H1 (cell line): ENCODE results near the gene PMM1. TPM values are rescaled to one million over a fixed set of nuclear protein-coding genes. Genes with fewer than 3 reads are reported as not detected.

Experiments used
- CREB1 ChIP-seq: IDR thresholded peaks from 2 replicates; pipeline ENCODE4 v1.6.1; 2012; ENCODE audit warnings: inconsistent platforms
- JUND ChIP-seq: IDR thresholded peaks from 2 replicates; pipeline ENCODE4 v1.6.1; 2011; ENCODE audit warnings: mild to moderate bottlenecking, improper control_type of control experiment, low read length
- NRF1 ChIP-seq: IDR thresholded peaks from 2 replicates; pipeline ENCODE4 v1.6.1; 2011; ENCODE audit warnings: mild to moderate bottlenecking, low read depth, low read length, improper control_type of control experiment
- POLR2AphosphoS5 ChIP-seq: IDR thresholded peaks from 2 replicates; pipeline ENCODE4 v1.6.1; 2011; ENCODE audit warnings: low read depth, low read length
- RAD21 ChIP-seq, 2 experiments: IDR thresholded peaks in 1 of 2; conservative IDR thresholded peaks in 1 of 2; 2 replicates each; pipeline ENCODE4 v1.6.1; 2011; ENCODE audit warnings: low read depth in 2 of 2, low read length in 2 of 2, improper control_type of control experiment in 1 of 2, inconsistent platforms in 1 of 2, mild to moderate bottlenecking in 1 of 2, moderate library complexity in 1 of 2
- SP2 ChIP-seq: IDR thresholded peaks from 2 replicates; pipeline ENCODE4 v1.6.1; 2012; ENCODE audit warnings: mild to moderate bottlenecking, low read length, inconsistent platforms
- YY1 ChIP-seq: IDR thresholded peaks from 2 replicates; pipeline ENCODE4 v1.6.1; 2011; ENCODE audit warnings: low read depth, mild to moderate bottlenecking, low read length
- polyA plus RNA-seq, 7 experiments: library from polyadenylated mRNA; depleted of rRNA in 3 of 7; stranded (reverse) in 5 of 7; unstranded in 2 of 7; fragments of >200 nt in 5 of 7; fragments of 200-250 nt in 2 of 7; gene quantifications; 1 replicate in 5 of 7; 2 replicates in 1 of 7; 4 replicates in 1 of 7; pipeline versions ENCODE4 v1.2.1 to v1.2.3, GENCODE V29; 2011 to 2013; ENCODE audit warnings: missing spikeins in 2 of 7, mixed read lengths in 2 of 7
- total RNA-seq: library from RNA; stranded (reverse); fragmentation: NEBNext Ultra II Directional; extraction: Animal tissue kit (Norgen Biotek cat#: 25700); gene quantifications from 2 replicates; pipeline ENCODE4 v1.2.1, GENCODE V29; 2021
- TF ChIP-seq, protein P1 (sequence below): IDR thresholded peaks from 2 replicates; pipeline ENCODE4 v1.6.1; 2012; ENCODE audit warnings: inconsistent platforms

Gene PMM1
- total and polyA plus RNA-seq, 2 of the 8 experiments (the other 6 are each of a cell fraction or from before 2014, with no cell fraction given) = 11.3 to 20.0 TPM

DNA sequence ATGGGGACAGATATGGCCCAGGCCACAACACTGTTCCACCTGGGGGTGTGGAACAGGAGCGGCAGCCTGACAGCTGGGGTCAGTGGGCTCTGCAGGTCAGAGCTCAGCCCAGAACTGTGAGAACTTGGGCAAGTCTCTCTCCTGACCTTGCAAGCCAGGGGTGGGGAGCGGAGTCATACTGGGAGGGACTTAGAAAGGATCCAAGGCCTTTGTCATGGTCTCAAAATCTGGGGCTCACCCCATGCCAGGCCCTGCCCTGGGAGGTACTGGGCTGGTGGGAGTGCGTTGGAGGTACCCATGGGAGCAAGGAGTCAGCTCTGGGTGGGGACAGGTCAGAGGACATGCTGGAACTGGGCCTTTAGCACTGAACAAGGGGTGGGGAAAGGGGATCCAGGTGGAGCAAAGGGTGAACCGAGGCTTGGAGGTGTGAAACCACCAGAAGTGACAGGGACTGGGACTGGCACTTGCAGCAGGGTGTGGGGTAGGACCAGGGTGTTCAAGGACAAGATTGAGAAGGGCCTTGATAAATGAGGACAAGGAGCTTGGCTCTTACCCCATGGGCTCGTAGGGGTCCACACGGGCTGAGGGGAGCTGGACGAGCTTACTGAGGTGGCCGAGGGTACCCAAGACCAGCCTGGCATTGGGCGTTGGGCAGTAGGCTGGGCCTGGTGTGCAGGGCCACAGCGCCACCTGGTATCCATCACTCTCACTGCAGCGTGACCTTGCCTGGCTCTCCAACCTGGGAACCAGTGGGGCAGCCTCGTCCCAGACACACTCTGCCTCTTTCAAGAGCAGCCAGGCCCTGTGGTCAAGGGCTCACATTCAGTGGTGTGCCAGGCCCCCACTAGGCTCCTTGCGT is 7.4 kb upstream of the PMM1 start (continued):
- TF ChIP-seq JUND = 0 out of 2 replicates have a peak, but pooled peaks have one; percentile 23
- TF ChIP-seq SP2 = no peak
- TF ChIP-seq YY1 = peak; percentile 51; the same call in 1 of the 2 replicates
- TF ChIP-seq POLR2AphosphoS5 = peak; percentile 52; the same call in 1 of the 2 replicates
- TF ChIP-seq RAD21 (IDR thresholded peaks at IDR 0.05 in 1 of 2, conservative IDR thresholded peaks at IDR 0.05 in 1 of 2; ENCODE audit: low read depth in 2 of 2, low read length in 2 of 2) = peak; percentile 92 to 93
- no peak for TF ChIP-seq NRF1
- TF ChIP-seq CREB1 = peak; percentile 61; the same call in 1 of the 2 replicates
- TF ChIP-seq, protein P1, sequence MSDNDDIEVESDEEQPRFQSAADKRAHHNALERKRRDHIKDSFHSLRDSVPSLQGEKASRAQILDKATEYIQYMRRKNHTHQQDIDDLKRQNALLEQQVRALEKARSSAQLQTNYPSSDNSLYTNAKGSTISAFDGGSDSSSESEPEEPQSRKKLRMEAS = 0 out of 2 replicates have a peak, but pooled peaks have one; percentile 41
